Smooth muscle cell of the brain vasculature (primary cell): ENCODE data around the gene TP53AIP1.

Experiments used
- DNase-seq: peaks from one replicate; pipeline ENCODE4 v3.0.0-alpha.2; 2012; ENCODE audit warnings: low read depth, low spot score

Gene TP53AIP1

GRCh38 chr11:128906185-128907050, 36.3 kb downstream of the TP53AIP1 start:
- DNase-seq = no peak

DNA sequence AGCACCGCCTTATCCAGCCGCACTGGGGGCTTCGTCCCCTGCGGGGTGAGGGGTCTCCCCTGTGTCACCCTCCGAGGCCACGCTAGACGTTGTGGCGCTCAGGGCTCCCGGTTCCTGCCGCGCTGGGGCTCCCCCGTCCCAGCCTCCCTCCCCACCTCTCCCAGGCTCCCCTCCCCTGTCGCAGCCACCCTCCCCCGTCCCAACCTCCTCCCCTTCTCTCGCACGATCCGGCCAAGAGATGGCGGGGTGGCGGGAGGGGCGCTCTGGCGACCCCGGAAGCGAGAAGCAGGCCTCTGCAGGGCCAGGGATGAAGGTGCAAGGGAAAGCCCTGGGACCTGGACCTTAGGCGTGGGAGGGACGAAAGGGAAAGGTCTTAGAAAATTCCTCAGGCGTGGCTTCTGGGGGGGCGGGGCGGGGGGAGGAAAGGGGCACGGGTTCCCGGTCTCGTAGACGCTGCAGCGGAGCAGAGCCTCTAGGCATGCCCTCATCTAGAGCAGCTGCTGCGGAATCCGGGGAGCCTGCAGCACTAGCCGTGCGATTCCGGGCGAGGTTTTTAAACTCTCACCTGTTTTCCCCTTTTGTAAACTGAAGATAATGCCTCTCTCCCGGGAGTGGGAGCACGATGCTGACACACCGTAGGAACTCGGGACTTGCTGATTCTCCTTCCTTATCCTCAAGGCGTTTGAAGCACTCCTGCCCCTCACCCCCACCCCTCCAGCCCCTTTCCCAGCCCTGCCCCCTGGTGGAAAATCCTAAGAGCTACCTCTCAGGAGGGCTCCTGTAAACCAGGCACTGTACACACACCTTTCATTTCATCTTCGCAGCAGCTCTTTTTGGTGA, 37.1 kb downstream of the TP53AIP1 start:
- DNase-seq = no peak

GRCh38 chr11:128904656-128905344, 37.9 kb downstream of the TP53AIP1 start:
- DNase-seq = no peak

DNA sequence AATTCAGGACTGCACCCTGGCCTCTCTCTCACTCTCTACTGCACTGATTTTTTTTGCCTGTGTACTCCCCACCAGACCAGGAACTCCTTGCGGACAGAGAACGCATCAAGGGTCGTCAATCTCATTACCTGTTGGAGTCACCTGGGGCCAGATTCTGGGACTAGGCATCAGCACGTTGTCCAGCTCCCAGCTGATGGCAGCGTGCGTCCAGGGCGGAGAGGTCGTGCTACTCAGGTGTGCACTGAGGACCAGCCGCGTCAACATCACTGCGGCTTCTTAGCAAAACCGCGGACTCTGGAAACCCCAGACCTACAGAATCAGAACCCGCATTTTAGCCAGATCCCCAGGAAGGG, 38.4 kb downstream of the TP53AIP1 start:
- DNase-seq = no peak

- no peak for DNase-seq
These were observed 39.2 kb downstream of the TP53AIP1 start for GRCh38 chr11:128903248-128904061.

DNA sequence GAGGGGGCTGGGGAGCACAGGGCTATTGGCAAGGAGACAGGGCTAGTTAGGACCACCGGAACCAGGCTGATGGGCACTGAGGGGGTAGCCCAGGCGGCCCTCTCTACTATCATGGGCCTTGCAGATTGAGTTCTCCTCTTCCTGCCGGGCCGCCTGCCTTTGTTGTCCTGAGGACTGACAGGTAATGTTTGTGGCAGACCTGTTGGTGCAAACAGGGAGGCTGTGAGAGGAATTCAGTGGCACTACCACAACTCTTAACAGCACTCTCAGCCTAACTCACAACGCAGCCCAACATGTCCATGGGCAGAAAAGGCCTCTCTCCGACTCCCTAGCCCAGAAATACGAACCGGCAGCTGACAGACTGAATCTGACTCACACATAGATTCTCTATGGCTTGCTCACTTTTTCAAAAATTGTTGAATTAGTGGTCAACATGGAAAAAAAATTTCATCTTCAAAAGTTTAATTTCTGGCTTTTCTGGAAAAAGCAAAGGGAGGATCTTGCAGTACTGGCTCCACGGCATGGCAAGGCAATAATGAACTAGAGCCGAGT, 40.1 kb downstream of the TP53AIP1 start:
- DNase-seq = no peak

DNA sequence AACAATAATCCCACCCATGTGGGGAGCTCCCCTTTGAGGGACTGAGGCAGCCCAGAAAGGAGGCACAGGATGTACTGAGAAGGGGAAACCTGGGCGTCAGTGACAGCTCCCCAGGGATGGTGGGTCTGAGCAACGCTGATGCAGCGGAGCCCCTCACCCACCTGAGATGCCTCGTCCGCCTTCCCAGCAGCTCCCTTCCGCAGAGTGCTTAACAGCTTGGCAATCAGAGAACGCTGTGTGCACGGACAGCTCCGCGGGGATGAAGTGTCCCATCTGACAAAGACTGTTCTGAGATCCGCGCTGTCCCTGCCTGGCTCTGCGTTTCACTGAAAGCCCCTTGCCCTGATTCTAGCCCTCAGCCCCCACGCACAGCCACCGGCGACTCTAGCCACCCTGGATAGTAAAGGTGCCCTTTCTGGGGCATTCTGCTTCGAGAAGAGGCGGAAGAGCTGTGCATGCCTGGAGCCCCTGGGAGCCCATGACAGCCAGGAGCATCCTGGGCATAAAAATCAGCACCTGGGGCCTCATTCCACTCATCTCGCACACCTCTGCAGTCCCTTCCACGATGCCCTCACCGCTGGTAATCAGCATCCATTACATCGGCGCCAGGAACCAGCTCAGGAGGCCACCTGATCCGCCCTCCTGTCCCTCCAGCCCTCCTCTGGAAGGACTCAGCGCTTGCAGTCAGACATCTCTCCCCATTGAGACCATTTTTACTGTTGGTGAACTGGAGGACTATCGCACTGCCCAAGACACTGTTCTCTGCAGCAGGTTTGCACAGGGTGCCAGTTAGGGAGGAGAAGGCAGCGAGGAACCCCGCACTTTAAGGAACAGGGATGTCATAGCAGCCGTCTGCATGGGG, 40.8 kb downstream of the TP53AIP1 start:
- DNase-seq = no peak

DNA sequence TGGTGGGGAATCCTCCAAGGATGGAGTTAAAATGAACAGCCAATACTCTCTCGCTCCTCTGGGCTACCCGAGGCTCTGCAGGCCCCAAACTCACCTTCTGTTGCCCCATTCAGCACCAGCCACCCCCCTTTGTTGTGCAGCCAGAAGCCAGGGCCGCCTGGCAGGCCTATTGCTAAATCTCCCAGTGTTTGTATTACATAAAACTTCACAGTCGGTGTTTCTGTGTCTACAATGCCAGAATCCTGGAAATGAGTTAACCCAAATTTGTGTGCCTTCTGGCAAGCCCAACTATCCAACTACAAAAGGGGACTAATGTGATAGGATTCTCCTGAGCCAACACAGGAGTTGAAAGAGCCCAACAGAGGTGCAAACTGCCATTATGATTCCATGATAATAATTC, 42.2 kb downstream of the TP53AIP1 start:
- no peak for DNase-seq

- DNase-seq = no peak
These were observed 43.9 kb downstream of the TP53AIP1 start for GRCh38 chr11:128898580-128899344.

- no peak for DNase-seq
These were observed 44.8 kb downstream of the TP53AIP1 start for GRCh38 chr11:128897826-128898225.

DNA sequence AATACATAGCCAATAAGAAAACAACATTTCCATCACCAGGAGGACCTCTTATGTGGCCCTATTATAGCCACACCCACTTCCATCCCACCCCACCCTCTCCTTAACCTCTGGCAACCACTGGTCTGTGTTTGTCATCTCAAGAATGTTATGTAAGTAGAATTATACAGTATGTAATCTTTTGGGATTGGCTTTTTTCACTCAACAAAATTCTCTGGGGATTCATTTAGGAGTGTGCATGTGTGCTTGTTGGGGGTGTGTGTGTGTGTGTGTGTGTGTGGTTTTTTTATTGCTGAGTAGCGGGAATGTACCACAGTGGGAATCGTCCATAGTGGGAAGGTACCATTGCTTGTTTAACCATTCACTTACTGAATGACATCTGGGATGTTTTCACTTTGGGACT, 46.3 kb downstream of the TP53AIP1 start:
- no peak for DNase-seq

- no peak for DNase-seq
These were observed 47.1 kb downstream of the TP53AIP1 start for GRCh38 chr11:128895526-128895925.

- DNase-seq = no peak
These were observed 48.0 kb downstream of the TP53AIP1 start for GRCh38 chr11:128894685-128895084.

GRCh38 chr11:128894286-128894681, 48.4 kb downstream of the TP53AIP1 start:
- DNase-seq = no peak

- DNase-seq = no peak
These were observed 48.9 kb downstream of the TP53AIP1 start for GRCh38 chr11:128893578-128894285.

DNA sequence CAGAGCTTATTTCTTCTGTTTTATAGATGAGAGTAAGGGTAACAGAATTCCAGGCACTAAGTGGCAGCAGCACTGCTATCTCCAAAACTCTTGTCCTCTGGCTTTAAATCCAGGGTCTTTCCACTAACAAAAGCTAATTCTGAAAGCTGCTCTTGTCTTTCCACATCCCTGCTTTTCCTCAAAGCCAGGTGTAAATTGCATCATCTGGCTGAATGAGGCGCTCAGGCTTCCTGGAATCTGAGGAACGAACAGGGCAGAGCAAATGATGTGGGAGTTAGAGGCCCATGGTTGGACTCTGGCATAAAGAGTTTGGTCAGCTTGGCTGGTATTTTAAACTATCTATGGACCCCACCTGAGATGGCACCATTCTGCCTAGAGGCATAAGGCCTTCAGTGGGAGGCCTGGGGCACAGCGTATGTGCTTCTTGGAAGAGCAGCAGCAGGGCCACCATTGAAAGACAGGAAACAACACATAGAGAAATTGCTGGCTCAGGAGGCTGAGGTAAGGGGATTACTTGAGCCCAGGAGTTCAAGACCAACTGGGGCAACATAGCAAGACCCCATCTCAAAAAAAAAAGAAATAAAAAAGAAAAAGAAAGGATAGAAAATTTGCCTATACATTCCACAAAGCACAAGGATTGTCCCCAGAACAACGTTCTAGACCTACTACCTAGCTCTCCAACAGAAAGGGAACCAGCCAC, 49.7 kb downstream of the TP53AIP1 start:
- no peak for DNase-seq

DNA sequence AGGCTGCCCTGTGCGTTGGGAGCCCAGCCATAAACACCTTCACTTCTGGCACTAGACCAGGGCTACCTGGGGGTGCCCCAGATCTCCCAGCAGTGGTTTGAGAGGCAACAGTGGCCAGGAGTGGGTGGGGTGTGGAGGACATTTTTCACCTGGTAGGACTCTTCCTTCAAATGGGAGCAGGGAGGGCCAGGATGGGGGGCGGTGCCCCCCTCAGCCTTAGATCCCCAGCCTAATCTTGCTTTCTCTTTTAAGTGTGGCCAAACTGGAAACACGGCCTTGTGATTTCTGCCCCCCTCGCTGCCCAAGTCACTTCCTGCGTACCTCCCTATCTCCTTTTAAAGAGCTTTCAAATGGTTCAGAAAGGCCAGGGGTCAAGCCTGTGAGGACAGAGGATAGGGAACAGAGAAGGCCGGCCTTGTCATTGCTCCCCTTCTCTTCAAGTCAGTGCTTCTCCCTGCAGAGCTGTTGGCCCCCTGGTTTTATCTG, 50.7 kb downstream of the TP53AIP1 start:
- DNase-seq = no peak
